Cerebellar nuclear complex (tissue), 1 donor: ENCODE results near the gene ANOS1.

Source experiments
- DNase-seq, 2 experiments: peaks; one replicate each; lab custom pipeline; 2025; lab: John Stamatoyannopoulos, UW

ANOS1 gene

GRCh38 chrX:8720136-8720535 lies 11.8 kb downstream of the ANOS1 start:
- DNase-seq: no peak

GRCh38 chrX:8717354-8717753 lies 14.6 kb downstream of the ANOS1 start:
- DNase-seq: no peak

- no peak for DNase-seq
Observed at GRCh38 chrX:8714164-8714563, 17.8 kb downstream of the ANOS1 start.

- DNase-seq: no peak
Observed at GRCh38 chrX:8711401-8711800, 20.5 kb downstream of the ANOS1 start.

- no peak for DNase-seq
Observed at GRCh38 chrX:8704184-8704583, 27.8 kb downstream of the ANOS1 start.

- no peak for DNase-seq
Observed at GRCh38 chrX:8692871-8693270, 39.1 kb downstream of the ANOS1 start.

- no peak for DNase-seq
Observed at GRCh38 chrX:8689473-8689872, 42.5 kb downstream of the ANOS1 start.

- no peak for DNase-seq
Observed at GRCh38 chrX:8688776-8689175, 43.2 kb downstream of the ANOS1 start.

GRCh38 chrX:8684201-8684965 lies 47.6 kb downstream of the ANOS1 start:
- DNase-seq: no peak

GRCh38 chrX:8683687-8684086 lies 48.2 kb downstream of the ANOS1 start:
- DNase-seq: no peak

- DNase-seq: no peak
Observed at GRCh38 chrX:8679550-8679949, 52.4 kb downstream of the ANOS1 start.

GRCh38 chrX:8675006-8675630 lies 56.8 kb downstream of the ANOS1 start:
- no peak for DNase-seq

GRCh38 chrX:8673201-8673600 lies 58.7 kb downstream of the ANOS1 start:
- no peak for DNase-seq

GRCh38 chrX:8672176-8672575 lies 59.8 kb downstream of the ANOS1 start:
- DNase-seq: no peak

- no peak for DNase-seq
Observed at GRCh38 chrX:8668813-8669212, 63.1 kb downstream of the ANOS1 start.

- DNase-seq: no peak
Observed at GRCh38 chrX:8663325-8663724, 68.6 kb downstream of the ANOS1 start.

- DNase-seq: no peak
Observed at GRCh38 chrX:8657883-8658282, 74.1 kb downstream of the ANOS1 start.

GRCh38 chrX:8653956-8654355 lies 78.0 kb downstream of the ANOS1 start:
- DNase-seq: no peak

GRCh38 chrX:8649969-8650368 lies 82.0 kb downstream of the ANOS1 start:
- no peak for DNase-seq

- no peak for DNase-seq
Observed at GRCh38 chrX:8647176-8647575, 84.8 kb downstream of the ANOS1 start.

GRCh38 chrX:8639949-8640475 lies 91.9 kb downstream of the ANOS1 start:
- DNase-seq: no peak

- no peak for DNase-seq
Observed at GRCh38 chrX:8636497-8636896, 95.4 kb downstream of the ANOS1 start.

GRCh38 chrX:8635812-8636211 lies 96.1 kb downstream of the ANOS1 start:
- no peak for DNase-seq

- DNase-seq: no peak
Observed at GRCh38 chrX:8632924-8633323, 99.0 kb downstream of the ANOS1 start.
